Epithelial cell of proximal tubule (primary cell): Measurements from ENCODE around the gene IRAK4. TPM values are rescaled to one million over a fixed set of nuclear protein-coding genes. Genes with fewer than 3 reads are reported as not detected.
A peak's percentile ranks its signal among the peaks of the same experiment; 100 is the strongest.

ENCODE experiments used
- DNase-seq: peaks from one replicate; pipeline ENCODE4 v3.0.0-alpha.2; 2011; ENCODE audit warnings: low read depth
- H3K4me3 ChIP-seq: 2 replicates; pipeline ENCODE4 v1.5.1; 2011; ENCODE audit warnings: low read depth, mild to moderate bottlenecking, low read length
- total RNA-seq: library from RNA; depleted of rRNA; stranded (reverse); fragments of >200 nt; gene quantifications from 2 replicates; pipeline ENCODE4 v1.2.3, GENCODE V29; 2015
- TF ChIP-seq, protein P1 (sequence below): conservative IDR thresholded peaks from 2 replicates; pipeline ENCODE4 v1.5.1; 2012; ENCODE audit warnings: low read depth, mild to moderate bottlenecking, low read length

IRAK4 gene
- 9.7 and 11.3 TPM in 2 replicates for total RNA-seq

DNA sequence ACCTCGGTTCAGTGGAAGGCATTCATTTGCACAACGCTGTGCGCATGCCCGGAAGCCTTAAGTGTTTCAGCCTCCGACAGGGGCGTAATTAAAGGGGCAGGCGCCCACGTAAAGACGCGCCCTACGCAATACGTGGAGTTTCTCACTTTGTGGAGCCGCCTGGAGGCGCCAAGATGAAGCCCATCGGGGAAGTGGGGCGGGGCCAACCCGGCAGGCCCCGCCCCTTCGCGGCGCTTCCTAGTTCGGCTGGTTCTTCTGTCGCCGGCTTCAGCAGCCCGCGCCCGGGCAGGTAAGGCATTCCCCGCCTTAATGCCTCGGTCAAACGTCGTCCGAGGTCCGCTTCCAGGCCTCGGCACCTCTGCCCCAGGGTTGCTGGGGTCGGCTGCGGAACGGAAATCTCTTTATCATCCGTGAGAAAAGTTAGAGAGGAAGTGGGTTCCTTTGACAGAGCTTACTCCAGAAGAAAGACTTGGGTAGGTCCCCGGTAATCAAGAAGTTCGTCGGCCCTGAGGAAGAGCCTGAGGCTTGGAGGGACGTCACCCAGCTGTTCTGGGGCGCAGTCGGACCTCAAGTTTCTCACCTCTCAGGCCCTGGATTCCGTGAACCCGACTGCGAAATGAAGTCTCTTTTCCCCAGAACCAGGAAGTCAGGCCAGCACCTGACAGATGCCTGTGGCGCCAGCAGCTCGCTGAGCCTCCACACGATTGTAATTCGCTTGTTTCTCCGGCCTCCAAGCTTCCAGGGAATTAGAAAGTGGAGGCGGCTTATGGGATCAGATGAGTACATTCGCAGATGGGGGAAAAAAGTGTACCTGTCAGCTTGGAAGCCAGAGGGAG, at the start of gene IRAK4, which contains the start of gene PUS7L:
IRAK4 (plus strand) TSS at position 224 of the 836 bp plus-strand sequence. CDS start 9,161 bp downstream, outside the sequence.
PUS7L (minus strand) TSS at position 63 of the 836 bp plus-strand sequence. CDS start 3,545 bp downstream, outside the sequence.
- H3K4me3 ChIP-seq, result peak within 1 kb of the TSS; percentile 75
- peak; percentile 75 for DNase-seq
- TF ChIP-seq, protein P1, sequence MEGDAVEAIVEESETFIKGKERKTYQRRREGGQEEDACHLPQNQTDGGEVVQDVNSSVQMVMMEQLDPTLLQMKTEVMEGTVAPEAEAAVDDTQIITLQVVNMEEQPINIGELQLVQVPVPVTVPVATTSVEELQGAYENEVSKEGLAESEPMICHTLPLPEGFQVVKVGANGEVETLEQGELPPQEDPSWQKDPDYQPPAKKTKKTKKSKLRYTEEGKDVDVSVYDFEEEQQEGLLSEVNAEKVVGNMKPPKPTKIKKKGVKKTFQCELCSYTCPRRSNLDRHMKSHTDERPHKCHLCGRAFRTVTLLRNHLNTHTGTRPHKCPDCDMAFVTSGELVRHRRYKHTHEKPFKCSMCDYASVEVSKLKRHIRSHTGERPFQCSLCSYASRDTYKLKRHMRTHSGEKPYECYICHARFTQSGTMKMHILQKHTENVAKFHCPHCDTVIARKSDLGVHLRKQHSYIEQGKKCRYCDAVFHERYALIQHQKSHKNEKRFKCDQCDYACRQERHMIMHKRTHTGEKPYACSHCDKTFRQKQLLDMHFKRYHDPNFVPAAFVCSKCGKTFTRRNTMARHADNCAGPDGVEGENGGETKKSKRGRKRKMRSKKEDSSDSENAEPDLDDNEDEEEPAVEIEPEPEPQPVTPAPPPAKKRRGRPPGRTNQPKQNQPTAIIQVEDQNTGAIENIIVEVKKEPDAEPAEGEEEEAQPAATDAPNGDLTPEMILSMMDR, result peak; percentile 47

DNA sequence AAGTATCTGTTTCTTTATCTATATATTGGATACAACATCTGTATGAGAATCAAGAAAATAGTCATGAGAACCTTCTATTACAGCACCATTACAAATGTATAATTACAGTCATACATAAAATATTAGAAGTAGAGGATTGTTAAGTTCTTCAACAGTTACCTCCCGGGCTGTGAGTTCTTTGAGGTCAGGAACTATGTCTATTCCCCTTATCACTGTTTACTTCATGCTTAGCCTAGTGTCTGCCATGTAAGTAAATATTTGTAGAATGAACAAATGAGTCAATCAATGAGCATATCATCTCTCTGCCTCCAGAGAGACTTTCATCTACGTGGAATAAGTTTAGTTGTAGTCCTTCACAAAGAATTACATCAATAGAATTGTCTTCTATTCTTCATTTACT, 47.4 kb upstream of the IRAK4 start:
- no peak overlapping the region for H3K4me3 ChIP-seq
- TF ChIP-seq, protein P1, result no peak
- no peak for DNase-seq

DNA sequence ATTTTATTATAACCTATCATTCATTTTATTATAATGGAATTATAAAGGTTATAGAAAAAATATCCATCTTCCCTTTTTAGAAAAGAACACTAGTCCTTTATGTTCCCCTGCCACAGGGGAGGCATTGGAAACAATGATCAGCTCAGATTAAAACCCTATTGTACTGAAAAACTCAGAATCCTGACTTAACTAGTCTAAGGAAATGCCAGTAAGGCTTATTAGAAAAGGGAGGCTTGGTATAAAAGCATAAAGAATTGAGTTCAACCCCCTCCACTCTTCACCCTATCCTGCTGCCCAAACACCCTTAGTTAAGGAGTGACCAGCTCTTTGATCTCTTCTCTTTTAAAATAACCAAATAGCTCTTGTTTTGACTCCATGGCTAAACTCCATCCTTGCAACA, 36.1 kb upstream of the IRAK4 start:
- TF ChIP-seq, protein P1, result no peak
- DNase-seq, result no peak
- no peak overlapping the region for H3K4me3 ChIP-seq

DNA sequence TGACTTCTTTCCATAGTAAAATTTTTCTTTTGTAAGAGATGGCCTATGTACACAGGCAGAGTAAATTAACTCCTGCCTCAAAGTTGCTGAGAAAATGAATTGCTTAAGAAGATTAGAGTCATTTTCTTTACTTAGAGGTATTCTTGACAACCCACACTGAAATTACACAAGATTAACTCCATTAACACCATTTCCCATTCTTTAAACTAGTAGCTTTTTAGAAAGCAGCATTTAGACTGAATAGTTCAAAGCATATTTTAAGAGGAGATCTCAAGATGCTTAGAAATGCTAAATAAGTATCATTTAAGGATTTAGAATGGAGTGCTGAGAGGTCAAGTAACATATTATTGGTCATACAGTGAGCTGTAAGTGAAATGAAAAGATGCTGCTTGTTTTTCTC, 35.6 kb upstream of the IRAK4 start:
- H3K4me3 ChIP-seq, result no peak overlapping the region
- no peak for DNase-seq
- TF ChIP-seq, protein P1, result no peak

DNA sequence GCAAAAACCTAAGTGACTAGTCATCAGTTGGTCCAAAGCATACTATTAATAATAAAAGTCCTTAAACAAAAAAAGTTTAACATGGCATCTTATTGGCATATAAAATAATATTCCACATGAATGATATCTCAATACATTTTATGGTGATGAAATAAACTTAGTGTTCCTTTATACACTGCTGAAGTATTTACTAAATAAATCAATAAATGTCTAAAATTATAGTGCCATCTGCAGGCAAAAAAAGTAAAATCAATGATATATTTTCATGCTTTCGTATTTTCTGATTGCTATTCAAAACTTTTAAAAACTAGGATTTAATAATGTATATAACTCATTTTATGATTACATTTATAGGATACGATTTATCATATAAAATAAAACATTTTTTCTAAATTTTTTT, 30.6 kb upstream of the IRAK4 start:
- H3K4me3 ChIP-seq, result no peak overlapping the region
- TF ChIP-seq, protein P1, result no peak
- no peak for DNase-seq

DNA sequence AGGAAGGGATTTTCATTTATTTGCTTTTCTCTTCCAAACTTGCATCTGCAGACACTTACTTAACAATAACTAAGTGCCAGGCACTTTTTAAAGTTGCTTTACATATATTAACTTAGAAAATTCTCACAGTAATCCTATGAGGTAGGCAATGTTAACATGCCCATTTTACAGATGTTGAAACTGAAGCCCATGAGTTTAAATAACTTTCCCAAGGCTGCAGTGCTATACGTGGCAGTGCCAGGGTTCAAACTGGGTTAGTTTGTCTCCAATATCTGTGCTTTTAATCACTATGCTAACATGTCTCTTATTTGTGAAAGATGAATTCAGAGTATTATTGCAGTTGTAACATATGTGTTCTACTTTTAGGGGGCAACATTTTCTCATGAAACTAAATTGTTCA, 30.1 kb upstream of the IRAK4 start:
- DNase-seq, result no peak
- TF ChIP-seq, protein P1, result no peak
- H3K4me3 ChIP-seq, result no peak overlapping the region
